BLaER1 (cell line): ENCODE results near the gene TBC1D16.

Source experiments
- H3K27ac ChIP-seq: shearing (Covaris generic); formaldehyde crosslinking; 2 replicates; pipeline ENCODE4 v1.8.1; 2022
- H3K27me3 ChIP-seq: shearing (Covaris generic); formaldehyde crosslinking; 2 replicates; pipeline ENCODE4 v1.8.1; 2022
- H3K36me3 ChIP-seq: shearing (Covaris generic); formaldehyde crosslinking; 2 replicates; pipeline ENCODE4 v1.8.1; 2022
- H3K4me1 ChIP-seq: shearing (Covaris generic); formaldehyde crosslinking; 2 replicates; pipeline ENCODE4 v1.8.1; 2022
- H3K4me2 ChIP-seq: shearing (Covaris generic); formaldehyde crosslinking; 2 replicates; pipeline ENCODE4 v1.8.1; 2022
- H3K4me3 ChIP-seq: shearing (Covaris generic); formaldehyde crosslinking; 2 replicates; pipeline ENCODE4 v1.8.1; 2022
- H3K9ac ChIP-seq: shearing (Covaris generic); formaldehyde crosslinking; 2 replicates; pipeline ENCODE4 v1.8.1; 2022
- H3K9me3 ChIP-seq: shearing (Covaris generic); formaldehyde crosslinking; 2 replicates; pipeline ENCODE4 v1.8.1; 2022
- H4K20me1 ChIP-seq: shearing (Covaris generic); formaldehyde crosslinking; 2 replicates; pipeline ENCODE4 v1.8.1; 2022
- Cebpa-rat ChIP-seq: shearing (Covaris generic); IDR thresholded peaks from 2 replicates; pipeline ENCODE4 v1.8.1; 2022

Gene TBC1D16

DNA sequence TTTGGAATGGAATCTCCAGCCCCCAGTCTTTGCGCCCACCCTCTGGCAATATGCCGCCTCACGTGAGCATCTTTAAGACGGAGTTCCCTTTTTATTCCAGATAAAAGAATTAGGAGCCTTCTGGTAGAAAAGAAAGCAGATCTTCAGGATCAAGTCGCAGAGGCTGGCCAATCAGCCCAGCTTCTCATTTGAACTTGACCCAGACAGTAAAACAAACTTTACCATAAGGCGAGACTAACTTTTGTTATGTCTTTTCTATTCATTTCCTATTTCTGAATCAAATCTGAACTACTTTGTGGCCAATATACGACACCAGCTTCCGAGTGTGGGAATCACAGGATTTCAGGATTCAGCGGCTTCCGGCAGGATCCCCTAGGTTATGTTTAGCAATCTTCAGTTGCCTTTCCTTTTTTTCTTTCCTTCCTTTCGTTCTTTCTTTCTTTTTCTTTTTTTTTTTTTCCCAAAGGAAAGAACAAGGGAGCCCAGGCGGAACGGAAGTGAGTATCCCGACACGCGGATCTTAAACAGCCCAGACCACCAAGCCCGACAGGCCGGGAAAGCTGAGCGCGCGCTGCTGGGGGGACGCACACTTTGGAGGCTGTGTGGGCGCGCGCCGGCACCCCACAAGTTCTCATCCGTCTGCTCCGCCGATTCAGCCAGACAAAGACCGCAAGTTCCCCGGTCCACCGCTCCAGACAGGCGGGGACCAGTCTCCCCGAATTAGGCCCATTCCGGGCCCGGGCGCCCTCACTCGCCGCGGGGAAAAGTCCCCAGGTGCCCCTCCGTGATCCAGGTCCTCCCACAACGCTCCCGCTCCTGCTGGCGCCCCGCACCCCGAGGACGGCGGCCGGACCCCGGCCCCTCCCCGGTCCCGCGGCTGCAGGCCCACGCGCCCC is 633 bp downstream of the TBC1D16 start:
- peaks cover 60% of the 10 kb centered on the region for H4K20me1 ChIP-seq
- peaks cover 58% of the 10 kb centered on the region for H3K27me3 ChIP-seq
- peaks cover 24% of the 10 kb centered on the region for H3K4me1 ChIP-seq
- peak overlapping the region; percentile 78 for H3K9ac ChIP-seq
- no peaks in the 10 kb centered on the region for H3K36me3 ChIP-seq
- no peaks in the 10 kb centered on the region for H3K9me3 ChIP-seq
- H3K4me2 ChIP-seq, result peak overlapping the region; percentile 100
- H3K4me3 ChIP-seq, result peak overlapping the region; percentile 79
- H3K27ac ChIP-seq, result 0 out of 2 replicates have a peak overlapping the region, but pooled peaks have one; percentile 49
- no peak for TF ChIP-seq Cebpa-rat

DNA sequence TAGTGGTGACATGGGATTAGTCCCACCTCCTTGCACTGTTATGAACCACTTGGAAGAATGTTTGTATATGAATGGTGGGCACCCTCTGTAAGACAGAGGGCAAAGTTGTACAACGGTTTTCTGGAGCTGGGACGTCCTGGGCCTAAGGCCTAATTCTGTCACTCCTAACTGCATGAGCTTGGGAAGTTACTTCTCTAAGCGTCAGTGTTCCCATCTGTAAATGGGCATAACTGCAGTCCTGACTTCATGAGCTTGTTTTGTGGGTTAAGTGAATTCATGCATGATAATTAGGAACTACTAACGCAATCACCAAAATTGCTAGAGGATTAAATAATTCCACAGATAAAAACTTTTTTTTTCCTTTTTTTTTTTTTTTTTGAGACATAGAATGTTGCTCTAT is 1.8 kb downstream of the TBC1D16 start:
- peaks cover 36% of the 10 kb centered on the region for H3K4me1 ChIP-seq
- H3K4me2 ChIP-seq, result no peak overlapping the region
- H3K27me3 ChIP-seq, result peaks cover 54% of the 10 kb centered on the region
- no peak overlapping the region for H3K4me3 ChIP-seq
- H3K27ac ChIP-seq, result no peak overlapping the region
- H3K9ac ChIP-seq, result no peak overlapping the region
- H3K9me3 ChIP-seq, result no peaks in the 10 kb centered on the region
- H4K20me1 ChIP-seq, result peaks cover 72% of the 10 kb centered on the region
- no peak for TF ChIP-seq Cebpa-rat
- no peaks in the 10 kb centered on the region for H3K36me3 ChIP-seq

DNA sequence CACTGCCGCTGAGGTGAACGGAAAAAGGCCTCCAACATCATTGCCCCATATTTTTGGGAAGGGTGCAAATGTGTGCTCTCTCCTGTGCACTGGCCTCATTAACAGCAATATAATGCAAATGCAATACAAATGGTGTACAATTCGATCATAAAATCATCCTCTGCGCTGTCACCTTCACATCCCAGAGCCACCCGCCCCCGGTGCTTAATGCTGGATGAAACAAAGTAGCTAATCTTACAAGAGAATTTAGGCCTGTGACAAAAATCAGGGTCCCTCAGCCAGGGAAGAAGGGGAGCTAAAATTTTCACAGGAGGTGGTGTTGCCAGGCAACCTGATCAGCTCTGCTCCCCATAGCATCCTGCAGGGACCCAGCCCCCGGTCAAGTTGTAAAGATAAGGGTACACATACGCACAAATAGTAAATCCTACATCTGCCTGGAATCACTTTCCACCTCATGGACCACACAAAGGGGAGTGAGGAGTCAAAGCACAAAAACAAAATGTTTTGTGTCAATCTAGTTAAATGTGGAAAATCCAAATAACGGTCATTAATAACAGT is 3.0 kb downstream of the TBC1D16 start:
- Histone ChIP-seq H3K4me3 (no peak overlapping the region), H3K4me2 (no peak overlapping the region), H4K20me1 (peaks cover 76% of the 10 kb centered on the region), H3K27me3 (peaks cover 44% of the 10 kb centered on the region), H3K9ac (no peak overlapping the region), H3K36me3 (no peaks in the 10 kb centered on the region), H3K9me3 (no peaks in the 10 kb centered on the region), H3K27ac (no peak overlapping the region), H3K4me1 (peaks cover 45% of the 10 kb centered on the region)
- no peak for TF ChIP-seq Cebpa-rat

DNA sequence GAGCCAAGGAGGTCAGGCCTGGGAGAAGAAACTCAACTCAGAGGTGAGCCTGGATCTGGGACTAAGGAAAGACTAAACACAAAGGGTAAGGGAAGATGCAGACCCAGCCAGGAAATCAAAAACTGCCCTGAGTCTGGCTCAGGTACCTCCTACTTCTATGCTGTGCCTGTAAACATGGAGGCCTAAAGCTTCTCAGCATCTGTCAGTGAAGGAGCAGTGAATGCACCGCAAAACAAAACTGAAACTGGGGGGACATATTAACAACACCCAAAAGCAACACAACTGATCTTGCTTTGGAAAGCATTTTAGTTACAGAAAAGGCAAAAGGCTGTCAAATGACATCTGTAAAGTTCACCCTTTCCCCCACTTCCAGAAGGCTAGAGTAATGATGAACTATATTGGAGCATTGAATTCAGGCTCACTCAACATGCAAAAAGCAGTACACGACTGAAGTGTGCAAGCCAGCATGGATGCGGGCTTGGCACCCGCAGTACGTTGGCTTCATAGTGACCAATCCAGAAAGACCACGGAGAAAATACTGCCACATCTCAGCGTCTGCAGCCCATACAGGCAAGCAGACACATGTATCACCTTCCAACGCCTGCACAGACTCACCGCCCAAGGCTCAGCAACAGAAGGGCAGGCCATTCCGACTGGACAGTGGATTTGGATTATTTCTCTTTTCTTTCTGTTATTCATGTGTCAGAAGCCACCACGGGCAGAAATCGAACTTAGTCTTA is 3.8 kb downstream of the TBC1D16 start:
- Histone ChIP-seq H3K27me3 (peaks cover 35% of the 10 kb centered on the region), H3K4me3 (no peak overlapping the region), H3K9ac (no peak overlapping the region), H3K9me3 (no peaks in the 10 kb centered on the region), H4K20me1 (peaks cover 74% of the 10 kb centered on the region), H3K27ac (no peak overlapping the region), H3K4me2 (no peak overlapping the region), H3K4me1 (peaks cover 41% of the 10 kb centered on the region), H3K36me3 (no peaks in the 10 kb centered on the region)
- TF ChIP-seq Cebpa-rat, result no peak

DNA sequence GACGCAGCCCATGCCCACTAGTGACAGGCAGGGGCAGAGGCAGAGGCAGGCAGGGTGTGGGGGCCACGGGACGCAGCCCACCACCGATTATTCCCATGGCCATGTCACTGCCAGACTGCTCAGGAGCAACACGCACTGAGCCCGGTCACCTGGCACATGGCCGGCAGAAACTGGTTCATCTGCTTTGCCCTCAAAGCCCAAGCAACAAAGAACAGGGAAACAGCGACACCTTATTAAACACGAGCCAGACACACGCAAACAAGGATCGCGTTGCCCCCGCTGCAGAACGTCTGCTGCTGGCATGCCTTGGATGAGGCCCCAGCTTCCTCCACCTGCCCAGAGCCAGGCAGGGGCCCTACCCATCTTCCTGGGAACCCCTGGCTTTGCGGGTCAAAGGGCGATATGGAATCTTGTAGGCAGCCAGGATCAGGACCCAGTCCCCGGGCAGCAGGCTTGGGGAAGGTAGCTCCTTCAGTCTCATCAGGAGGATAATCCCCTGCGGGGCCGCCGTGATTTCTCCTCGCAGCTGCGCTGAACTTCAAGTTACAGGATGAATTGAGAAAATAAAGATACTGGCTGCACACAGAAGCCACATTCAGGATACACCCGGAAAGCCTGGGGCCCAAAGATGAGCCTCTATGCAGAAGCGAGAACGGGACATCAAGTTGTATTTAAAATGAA is 4.8 kb downstream of the TBC1D16 start:
- peaks cover 25% of the 10 kb centered on the region for H3K27me3 ChIP-seq
- H3K4me3 ChIP-seq, result no peak overlapping the region
- TF ChIP-seq Cebpa-rat, result no peak
- no peak overlapping the region for H3K4me2 ChIP-seq
- H3K9me3 ChIP-seq, result no peaks in the 10 kb centered on the region
- no peaks in the 10 kb centered on the region for H3K36me3 ChIP-seq
- peaks cover 76% of the 10 kb centered on the region for H4K20me1 ChIP-seq
- H3K9ac ChIP-seq, result no peak overlapping the region
- H3K4me1 ChIP-seq, result peaks cover 34% of the 10 kb centered on the region
- no peak overlapping the region for H3K27ac ChIP-seq

DNA sequence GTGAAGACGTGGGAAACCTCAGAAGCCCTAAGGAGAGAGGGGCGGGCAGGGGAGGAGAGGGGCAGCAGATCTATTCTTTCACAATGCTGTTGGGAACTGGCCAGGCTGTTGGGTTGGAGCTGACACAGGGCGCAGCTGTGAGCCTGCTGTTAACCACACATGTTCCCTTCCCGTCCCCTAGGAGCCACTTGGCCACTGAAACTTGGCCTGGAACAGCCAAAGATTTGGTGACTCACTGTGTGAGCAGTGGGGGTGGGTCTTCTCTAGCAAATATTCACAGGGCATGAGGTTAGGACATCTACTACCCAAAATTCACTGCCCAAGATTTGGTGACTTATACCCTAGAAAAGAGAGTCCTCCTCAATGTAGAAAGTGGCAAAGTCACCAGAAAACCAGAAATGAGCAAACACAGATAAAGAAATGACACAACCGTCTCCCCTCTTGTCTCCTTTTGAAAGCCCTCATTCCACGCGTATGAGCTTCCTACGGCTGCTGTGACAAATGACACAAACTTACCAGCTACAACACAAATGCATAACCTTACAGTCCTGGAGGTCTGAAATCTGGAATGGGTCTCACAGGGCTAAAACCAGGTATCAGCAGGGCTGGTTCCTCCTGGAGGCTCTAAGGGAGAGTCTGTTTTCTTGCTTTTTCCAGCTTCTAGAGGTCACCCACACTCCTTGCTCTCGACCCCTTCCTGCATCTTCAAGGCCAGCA is 6.3 kb downstream of the TBC1D16 start:
- Histone ChIP-seq H3K36me3 (no peaks in the 10 kb centered on the region), H3K4me1 (peaks cover 24% of the 10 kb centered on the region), H3K9ac (no peak overlapping the region), H3K4me2 (peak overlapping the region; percentile 74), H3K9me3 (no peaks in the 10 kb centered on the region), H3K27me3 (peaks cover 13% of the 10 kb centered on the region), H4K20me1 (peaks cover 66% of the 10 kb centered on the region), H3K27ac (peak overlapping the region; percentile 5; the same call in 1 of the 2 replicates), H3K4me3 (no peak overlapping the region)
- peak; percentile 54; the same call in 1 of the 2 replicates for TF ChIP-seq Cebpa-rat

DNA sequence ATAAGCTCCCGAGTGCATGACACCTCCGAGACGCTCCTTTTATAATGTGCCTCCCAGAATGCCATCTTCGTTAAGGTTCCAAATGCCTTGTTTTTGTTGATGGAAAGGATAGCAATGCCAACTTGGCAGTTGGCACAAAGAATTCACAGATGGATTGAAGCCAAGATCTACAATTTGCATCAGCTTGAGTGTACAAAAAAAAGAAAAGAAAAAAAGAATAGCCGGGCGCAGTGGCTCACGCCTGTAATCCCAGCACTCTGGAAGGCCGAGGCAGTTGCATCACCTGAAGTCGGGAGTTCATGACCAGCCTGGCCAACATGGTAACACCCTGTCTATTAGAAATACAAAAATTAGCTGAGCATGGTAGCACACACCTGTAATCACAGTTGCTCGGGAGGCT is 7.6 kb downstream of the TBC1D16 start:
- Histone ChIP-seq H3K27ac (no peak overlapping the region), H3K4me3 (no peak overlapping the region), H3K36me3 (no peaks in the 10 kb centered on the region), H3K9ac (no peak overlapping the region), H4K20me1 (peaks cover 59% of the 10 kb centered on the region), H3K4me2 (peak overlapping the region; percentile 74; the same call in 1 of the 2 replicates), H3K4me1 (peaks cover 24% of the 10 kb centered on the region), H3K27me3 (no peaks in the 10 kb centered on the region), H3K9me3 (no peaks in the 10 kb centered on the region)
- no peak for TF ChIP-seq Cebpa-rat

DNA sequence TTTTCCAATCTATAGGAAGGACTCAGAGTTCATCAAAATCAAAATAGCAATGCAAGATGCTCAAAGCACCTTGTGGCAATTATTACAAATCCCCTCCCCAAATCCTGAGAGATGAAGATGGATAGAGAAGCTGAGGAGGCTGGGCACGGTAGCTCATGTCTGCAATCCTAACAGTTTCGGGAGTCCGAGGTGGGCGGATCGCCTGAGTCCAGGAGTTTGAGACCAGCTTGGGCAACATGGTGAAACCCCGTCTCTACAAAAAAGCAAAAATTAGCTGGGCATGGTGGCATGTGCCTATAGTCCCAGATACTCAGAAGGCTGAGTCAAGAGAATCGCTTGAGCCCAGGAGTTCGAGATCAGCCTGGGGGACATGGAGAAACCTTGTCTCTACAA is 8.6 kb downstream of the TBC1D16 start:
- Histone ChIP-seq H3K27ac (no peak overlapping the region), H3K4me1 (peaks cover 24% of the 10 kb centered on the region), H3K9me3 (no peaks in the 10 kb centered on the region), H3K36me3 (no peaks in the 10 kb centered on the region), H3K27me3 (no peaks in the 10 kb centered on the region), H3K4me3 (no peak overlapping the region), H4K20me1 (peaks cover 56% of the 10 kb centered on the region), H3K4me2 (no peak overlapping the region), H3K9ac (no peak overlapping the region)
- no peak for TF ChIP-seq Cebpa-rat

DNA sequence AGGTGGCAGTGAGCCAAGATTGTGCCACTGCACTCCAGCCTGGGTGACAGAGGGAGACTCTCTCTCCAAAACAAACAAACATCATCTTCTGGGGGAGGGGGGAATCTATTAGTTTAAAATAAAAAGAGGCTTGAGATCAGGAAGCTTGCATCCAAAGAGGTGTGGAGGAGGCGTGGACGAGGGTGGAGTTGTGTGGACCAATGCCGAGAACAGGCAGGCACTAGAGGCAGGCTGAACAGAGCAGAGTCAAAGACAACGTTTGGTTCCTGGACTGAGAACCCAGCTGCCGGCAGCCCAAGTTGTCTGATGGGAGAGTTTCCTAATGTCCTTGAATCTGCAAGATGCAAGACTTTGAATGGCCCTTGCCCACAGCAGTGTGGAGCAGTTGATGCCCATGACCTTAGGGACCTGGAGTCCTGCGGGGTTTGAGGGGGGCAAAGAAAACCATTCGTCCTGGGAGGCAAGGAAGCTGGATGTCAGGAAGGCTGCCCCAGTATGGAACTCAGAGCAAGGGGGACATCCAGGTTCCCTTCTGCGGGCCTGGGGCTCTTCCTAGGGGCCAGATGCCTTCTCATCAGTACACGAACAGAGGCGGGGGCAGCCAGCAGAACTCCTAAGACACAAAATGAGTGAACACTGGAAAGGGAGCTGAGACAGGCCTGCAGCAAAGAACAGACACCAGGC is 9.2 kb downstream of the TBC1D16 start:
- peaks cover 24% of the 10 kb centered on the region for H3K4me1 ChIP-seq
- no peaks in the 10 kb centered on the region for H3K36me3 ChIP-seq
- H3K27me3 ChIP-seq, result no peaks in the 10 kb centered on the region
- no peak overlapping the region for H3K4me3 ChIP-seq
- no peak for TF ChIP-seq Cebpa-rat
- H4K20me1 ChIP-seq, result peaks cover 51% of the 10 kb centered on the region
- H3K27ac ChIP-seq, result no peak overlapping the region
- no peak overlapping the region for H3K4me2 ChIP-seq
- no peaks in the 10 kb centered on the region for H3K9me3 ChIP-seq
- H3K9ac ChIP-seq, result no peak overlapping the region
